Measurements from ENCODE around the gene SNX18.

GRCh38 chr5:54517174-54517511 lies 416 bp upstream of the SNX18 start:
- TF ChIP-seq CTCF (IDR thresholded peaks at IDR 0.05; ENCODE audit: low read depth, low read length, poor library complexity, severe bottlenecking) (no peak), EZH2phosphoT487 (IDR thresholded peaks at IDR 0.05; ENCODE audit: borderline replicate concordance, low read length) (no peak)

Measured in DOHH2 (cell line).